ENCODE data around the gene IL12RB1.

The IL12RB1 gene

DNA sequence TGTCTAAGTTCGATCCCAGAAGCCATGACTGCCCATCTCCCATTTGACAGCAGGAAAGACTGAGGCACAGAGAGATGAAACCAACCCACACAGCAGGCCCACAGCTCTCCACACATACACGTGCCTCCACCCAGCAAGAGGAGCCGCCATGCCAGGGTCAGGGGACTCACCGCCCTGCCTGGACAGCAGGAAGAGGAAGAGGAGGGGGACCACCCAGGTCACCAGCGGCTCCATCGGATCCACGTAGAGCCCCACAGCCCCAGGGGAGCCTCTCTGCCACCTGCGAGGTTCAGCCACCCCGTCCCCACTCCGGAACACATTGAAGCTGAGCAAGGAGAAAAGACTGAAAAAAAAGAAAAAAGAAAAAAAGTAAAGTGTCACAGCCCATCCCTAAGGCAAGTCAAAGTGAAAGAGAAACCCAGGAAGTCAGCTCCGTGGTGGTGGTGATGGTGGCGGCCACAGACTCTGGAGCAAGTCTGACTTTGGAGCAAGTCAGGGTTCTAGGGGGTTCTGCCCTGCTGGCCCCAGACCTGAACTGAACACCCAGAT is at the start of gene IL12RB1:
TSS of gene IL12RB1 (minus strand) at position 345 of the 549 bp plus-strand sequence. CDS start at position 234, 111 bp downstream.
- no peak for DNase-seq (ENCODE audit: low read depth in 2 of 2)

DNA sequence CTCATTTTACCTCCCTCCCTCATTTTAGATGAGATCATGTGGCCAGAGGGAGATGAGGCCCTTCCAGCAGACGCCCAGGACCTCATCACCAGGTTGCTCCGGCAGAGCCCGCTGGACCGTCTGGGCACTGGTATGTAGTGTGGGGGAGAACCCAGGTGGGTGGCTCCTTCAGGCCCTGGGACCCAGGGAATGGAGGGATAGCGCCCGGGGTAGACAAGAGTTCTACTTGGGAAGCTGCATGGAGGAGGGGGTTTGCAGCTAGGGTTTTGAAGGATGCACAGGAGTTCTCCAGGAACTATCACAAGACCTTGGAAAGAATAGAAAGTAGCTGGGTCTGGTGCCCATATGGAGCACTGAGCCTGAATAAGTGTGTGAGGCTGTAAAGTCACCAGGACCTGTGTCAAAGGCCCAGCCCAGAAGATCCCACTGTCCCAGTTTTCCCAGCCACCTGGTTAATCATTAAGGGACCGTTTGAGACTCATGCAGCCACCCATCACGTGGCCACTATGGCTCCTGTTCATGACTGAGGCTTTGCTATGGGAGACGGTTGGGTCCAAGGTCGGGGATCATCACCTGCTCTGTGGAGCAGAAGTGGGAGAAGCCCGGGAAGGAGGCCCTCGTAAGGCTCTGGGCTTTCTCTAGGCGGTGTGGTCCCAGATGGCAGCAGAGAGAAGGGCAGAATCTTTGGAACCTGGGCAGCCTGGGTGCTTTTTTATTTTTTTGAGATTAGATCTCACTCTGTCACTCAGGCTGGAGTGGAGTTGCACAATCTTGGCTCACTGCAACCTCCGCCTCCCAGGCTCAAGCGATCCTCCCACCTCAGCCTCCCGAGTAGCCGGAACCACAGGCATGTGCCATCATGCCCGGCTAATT is 49.2 kb upstream of the IL12RB1 start:
- DNase-seq (ENCODE audit: low read depth in 2 of 2): no peak

DNA sequence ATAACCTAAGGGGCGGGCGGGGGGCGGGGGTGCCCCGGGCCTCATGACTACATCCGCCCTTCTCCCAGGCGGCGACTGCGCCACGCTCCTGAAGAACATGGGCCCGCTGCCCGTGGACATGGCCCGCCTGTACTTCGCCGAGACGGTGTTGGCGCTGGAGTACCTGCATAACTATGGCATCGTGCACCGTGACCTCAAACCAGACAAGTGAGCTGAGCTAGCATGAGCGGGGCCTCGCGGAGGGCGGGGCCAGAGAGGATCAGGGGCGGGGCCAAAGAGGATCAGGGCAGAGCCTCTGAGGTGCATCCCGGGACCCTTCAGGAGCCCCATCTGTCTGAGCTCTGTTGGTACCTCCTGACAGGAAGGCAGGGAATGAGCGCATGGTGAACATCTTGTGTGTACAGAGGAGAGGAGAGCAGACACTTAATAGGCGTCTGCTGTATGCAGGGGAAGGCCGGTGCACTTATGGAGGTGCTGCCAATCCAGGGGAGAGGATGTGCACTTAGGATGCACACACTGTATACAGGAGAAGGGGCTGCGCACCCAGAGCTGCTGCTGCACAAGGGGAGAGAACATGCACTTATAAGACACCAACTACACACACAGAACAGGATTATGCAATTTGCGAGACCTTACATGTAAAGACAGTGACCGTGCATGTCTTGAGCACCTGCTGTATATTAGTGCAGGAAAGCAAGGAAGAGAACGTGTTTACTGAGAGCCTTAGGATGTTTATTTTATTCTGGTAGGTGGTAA is 45.3 kb upstream of the IL12RB1 start:
- no peak for DNase-seq (ENCODE audit: low read depth in 2 of 2)

DNA sequence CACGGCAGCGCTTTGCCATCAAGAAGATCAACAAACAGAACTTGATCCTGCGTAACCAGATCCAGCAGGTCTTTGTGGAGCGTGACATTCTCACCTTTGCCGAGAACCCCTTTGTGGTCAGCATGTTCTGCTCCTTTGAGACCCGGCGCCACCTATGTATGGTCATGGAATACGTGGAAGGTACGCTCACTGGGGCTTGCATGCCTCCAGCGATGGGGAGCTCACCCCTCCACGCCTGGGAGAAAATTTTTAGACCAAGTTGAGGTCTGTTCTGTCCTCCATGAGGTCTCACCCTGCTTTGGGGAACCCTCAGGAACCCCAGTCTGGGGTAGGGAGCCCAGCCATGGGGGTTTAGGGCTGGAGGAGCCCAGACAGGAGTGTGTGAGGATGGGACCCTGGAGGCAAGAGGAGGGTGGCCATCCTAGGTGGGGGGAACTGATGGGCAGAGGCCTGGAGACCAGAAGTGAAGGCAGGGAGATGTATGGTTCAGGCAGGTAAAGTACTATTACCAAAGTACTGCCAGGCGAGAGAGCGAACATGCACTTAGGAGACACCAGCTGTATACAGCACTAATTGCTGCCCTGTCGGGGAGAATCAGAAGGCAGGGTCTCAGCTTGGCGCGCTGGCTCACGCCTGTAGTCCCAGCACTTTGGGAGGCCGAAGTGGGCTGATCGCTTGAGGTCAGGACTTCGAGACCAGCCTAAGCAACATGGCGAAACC is 43.9 kb upstream of the IL12RB1 start:
- no peak for DNase-seq (ENCODE audit: low read depth in 2 of 2)

DNA sequence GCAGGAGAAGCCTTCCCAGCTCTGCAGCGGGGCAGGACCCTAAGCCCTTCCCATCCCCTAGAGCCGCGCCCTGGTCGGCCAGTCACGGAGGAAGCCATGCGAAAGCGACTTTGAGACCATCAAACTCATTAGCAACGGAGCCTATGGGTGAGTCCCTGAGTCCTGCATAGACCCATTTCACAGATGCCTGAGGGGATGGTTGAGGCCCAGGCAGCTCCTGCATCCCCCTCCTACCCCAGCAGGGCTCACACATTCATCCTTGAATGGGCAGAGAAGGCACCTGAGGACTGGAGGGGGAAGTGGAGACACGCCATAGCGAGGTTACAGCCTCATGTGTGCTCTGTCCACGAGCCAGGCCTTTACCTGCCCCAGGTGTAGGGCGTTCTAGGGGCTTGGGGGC is 42.1 kb upstream of the IL12RB1 start:
- no peak for DNase-seq (ENCODE audit: low read depth in 2 of 2)

DNA sequence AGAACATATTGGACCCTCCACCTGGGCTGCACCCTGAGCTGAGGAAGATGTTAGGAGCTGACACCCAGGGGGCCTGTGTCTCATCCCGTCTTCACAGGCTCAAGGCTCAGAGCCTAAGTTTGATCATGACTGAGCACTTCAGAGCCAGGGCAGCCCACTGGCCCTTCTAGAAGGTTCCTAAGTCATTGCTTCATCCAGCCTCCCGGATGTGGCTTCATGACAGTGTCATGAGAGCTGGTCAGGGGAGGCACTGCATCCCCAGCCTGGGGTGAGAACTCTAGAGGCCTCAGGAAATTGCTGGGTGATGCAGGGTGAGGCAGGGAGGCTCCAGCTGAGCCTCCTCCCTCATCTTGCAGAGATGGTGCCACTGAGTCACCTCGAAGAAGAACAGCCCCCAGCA is 41.3 kb upstream of the IL12RB1 start:
- no peak for DNase-seq (ENCODE audit: low read depth in 2 of 2)

DNA sequence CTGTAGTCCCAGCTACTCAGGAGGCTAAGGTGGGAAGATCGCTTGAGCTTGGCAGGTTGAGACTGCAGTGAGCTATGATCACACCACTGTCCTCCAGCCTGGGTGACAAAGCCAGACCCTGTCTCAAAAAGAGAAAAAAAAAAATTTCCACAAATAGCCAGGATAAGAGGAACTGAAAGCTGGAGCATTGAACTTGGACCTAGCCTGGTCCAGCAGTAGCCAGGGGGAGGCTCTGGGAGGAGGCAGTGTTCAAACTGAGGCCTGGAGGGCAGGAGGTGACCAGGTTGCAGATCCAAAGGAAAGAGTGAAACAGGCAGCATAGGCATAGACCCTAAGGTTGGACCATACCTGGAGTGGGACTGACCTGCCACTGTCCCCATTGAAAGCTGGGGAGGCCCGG is 39.4 kb upstream of the IL12RB1 start:
- no peak for DNase-seq (ENCODE audit: low read depth in 2 of 2)

DNA sequence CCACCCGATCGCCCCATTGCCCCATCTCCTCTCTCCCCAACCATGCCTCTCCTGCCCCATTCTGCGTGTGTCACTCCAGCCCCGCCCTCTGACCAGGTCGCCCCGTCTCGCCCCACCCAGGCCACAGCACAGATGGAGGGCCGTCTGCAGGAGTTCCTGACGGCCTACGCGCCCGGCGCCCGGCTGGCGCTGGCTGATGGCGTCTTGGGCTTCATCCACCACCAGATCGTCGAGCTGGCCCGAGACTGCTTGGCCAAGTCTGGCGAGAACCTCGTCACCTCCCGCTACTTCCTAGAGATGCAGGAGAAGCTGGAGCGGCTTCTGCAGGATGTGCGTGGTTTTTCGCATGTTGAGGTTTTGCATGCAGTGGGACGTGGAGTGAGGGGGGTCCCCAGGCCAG is 37.1 kb upstream of the IL12RB1 start:
- no peak for DNase-seq (ENCODE audit: low read depth in 2 of 2)

DNA sequence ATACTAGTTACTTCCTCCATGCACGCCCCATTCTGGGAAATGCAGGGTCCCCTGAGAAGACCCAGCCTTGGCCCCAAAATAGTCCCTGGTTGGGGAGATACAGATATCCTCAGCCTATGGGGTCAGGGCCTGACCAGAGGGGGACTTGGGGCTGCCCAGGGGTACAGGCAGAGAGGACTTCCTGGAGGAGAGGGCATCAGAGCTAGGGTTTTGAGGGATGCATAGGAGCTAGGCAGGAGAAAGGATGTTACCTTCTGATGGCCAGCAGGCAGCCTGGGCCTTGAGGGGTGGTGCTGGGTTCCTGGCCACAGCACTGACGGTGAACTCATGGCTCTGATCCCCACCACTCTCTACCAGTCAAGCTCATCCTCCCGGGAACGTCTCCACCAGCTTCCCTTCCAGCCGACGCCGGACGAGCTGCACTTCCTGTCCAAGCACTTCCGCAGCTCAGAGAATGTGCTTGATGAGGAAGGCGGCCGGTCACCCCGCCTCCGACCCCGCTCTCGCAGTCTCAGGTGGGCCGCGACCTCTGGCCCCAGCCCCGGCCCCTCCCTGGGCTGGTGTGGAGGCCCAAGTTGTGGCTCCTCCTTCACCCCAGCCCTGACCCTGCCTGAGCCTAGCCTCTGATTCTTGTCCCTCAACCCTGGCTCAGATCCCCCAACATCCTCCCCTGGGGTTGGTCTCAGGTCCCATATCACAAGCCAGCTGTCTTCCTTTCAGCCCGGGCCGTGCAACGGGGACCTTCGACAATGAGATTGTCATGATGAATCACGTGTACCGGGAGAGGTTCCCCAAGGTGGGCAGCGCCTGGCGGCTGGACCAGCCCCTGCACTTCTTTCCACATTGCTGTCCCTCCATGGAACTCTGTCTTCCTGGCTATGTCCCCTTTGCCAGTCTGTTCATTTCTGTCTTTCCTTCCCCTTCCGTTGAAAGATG is 36.4 kb upstream of the IL12RB1 start:
- no peak for DNase-seq (ENCODE audit: low read depth in 2 of 2)

DNA sequence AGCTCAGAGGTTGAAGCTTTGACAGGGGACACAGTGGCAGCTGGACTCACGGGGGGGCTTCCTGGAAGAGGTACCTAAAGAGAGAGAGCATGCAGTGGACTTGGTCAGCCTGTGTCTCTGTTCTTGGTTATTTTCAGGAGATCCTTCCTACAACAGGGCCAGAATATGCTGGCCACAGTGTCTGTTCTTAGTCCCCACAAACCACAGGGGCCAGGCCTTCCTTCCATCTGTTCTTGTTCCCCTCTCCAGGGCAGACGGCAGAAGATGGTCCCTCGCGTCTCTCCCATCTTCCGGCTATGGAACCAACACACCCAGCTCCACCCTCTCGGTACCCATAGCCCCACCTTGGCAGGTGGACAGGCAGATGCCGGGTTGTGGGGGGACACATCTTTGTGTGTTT is 35.7 kb upstream of the IL12RB1 start:
- DNase-seq (ENCODE audit: low read depth in 2 of 2): no peak

DNA sequence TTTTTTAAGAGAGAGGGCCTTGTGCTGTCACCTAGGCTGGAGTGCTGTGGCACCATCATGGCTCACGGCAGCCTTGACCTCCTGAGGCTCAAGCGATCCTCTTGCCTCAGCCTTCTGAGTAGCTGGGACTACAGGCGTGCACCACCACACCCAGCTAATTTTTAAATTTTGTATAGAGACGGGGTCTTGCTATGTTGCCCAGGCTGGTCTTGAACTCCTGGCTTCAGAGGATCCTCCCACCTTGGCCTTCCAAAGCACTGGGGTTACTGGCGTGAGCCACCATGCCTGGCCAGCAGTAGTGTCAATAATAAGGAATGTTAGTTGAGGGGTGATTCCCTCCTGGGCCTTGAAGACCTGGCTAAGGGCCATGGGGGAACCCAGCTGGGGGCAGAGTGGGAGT is 34.4 kb upstream of the IL12RB1 start:
- DNase-seq (ENCODE audit: low read depth in 2 of 2): no peak

DNA sequence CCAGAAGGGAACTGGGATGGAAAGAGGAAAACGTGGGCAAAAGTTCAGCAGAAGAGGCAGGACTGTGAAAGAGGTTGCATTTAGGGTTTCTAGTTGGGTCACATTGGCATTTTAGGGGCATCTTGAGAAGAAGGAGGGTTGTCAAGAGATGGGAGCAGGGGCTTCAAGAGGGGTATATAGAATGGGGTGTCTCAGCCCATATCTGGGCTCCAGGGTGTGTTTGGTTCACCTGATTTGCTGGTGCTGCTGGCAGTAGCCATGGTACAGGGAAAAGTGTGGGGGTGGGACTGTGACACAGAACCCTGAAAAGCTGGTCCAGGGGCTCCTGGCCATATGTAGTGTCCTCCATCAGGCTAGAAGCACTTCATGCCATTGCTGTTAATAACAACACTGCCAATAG is 33.4 kb upstream of the IL12RB1 start:
- DNase-seq (ENCODE audit: low read depth in 2 of 2): no peak

DNA sequence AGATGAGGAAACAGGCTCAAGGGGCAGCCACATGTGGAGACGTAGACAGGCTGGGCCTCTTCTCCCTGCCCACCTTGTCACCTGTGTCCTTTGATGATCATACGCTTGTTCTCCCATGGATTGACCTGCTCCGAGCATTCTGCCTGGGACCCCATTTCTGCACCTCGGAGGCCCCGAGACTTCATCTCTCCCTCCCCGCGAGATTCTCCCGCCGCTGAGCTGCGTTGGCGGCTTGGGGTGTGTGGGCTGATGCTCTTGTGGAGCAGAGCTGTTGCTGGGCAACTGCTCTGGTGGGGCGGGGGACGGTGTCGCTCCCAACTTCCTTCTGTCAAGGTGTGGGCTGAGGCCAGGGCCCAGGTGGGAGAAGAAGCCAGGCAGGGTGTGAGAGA is 33.0 kb upstream of the IL12RB1 start:
- DNase-seq (ENCODE audit: low read depth in 2 of 2): no peak

DNA sequence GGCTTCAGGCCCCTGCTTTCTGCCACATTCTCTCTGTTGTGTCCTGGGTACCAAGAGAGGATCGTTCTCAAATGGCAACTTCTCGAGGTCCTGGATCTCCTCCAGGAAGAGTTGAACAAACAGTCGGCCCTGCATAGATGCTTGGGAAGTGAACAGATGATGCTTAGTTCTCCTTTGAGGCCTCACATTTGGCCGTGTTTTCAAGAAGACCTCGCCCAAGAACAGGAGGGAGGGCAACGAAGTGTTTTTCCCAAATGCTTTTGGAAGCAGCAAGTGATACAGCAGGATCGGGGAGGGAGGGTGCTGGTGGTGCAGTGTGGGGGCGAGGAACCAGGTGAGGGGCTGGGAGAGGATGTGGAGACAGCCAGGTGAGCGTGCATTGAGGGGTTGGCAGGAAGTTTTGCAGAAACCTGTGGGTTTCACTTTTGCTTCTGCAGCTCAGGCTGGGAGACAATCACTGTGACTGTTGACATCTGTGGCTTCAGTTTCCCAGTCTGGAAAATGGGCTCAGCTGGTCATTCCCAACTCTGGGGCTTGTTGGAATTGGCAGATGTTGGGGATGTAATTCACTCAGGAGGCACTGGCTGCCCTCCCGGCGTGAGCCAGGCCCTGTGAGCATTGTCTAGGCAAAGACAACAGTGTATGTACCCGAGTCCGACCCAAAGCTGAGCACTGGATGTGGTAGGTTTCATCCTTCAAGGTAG is 32.4 kb upstream of the IL12RB1 start:
- DNase-seq (ENCODE audit: low read depth in 2 of 2): no peak

DNA sequence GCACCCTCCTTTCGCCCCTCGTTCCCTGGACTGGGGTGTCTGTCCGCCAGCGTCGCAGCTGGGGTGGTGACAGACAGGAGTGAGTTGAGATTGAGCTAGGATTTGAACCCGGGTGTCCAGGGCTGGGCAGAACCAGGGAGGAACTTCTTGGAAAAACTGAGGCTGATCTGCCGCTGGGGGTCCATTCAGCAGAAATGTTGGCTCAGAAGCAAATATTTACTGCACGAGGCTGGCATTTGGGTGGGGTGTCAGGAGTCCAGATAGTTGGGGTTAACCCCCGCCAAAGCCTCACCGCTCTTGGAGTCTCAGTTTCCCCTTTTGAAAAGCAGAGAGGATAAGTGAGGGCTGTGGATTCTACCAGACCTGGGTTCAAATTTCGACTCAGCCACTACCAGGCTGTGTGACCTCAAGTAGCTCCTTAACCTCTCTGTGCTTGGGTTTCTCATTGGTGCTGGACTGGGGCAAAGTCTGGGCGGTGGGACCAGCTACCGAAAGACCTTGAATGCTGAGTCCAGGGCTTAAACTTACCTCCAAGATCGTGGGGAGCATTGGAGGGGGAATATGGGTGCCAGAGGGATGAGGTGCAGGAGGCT is 31.8 kb upstream of the IL12RB1 start:
- DNase-seq (ENCODE audit: low read depth in 2 of 2): no peak

DNA sequence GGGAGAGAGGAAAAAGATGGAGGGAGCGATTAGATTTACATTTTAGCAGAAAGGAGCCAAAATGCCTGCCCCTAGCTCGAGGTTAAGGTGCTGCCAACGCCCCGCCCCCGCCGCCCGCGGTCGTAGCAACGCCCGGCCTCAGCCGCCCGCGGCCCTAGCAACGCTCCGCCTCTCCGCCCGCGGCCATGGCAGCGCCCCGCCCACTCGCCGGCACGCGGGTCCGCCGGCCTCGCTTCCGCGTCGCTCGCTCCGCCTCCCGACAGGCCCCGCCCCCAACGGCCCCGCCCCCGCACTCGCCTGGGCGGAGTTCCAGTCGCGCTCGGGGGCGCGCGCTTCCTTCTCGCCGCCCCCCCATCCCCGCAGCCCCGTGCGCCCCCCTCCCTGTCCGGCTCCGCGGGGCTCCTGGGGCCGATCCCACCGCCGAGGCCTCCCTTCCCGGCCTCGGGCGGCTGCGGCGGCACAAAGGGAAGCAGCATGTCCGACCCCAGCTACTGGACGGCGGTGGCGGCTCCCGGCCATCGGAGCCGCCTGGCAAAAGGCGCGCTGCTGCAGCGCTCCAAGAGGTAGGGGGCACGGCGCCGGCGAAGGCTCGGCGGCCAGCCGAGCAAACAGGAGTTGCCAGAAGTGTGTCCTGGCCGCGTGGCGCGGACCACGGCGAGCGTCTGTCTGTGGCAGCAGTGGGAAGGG is 31.1 kb upstream of the IL12RB1 start:
- DNase-seq (ENCODE audit: low read depth in 2 of 2): peak; percentile 92 to 95

DNA sequence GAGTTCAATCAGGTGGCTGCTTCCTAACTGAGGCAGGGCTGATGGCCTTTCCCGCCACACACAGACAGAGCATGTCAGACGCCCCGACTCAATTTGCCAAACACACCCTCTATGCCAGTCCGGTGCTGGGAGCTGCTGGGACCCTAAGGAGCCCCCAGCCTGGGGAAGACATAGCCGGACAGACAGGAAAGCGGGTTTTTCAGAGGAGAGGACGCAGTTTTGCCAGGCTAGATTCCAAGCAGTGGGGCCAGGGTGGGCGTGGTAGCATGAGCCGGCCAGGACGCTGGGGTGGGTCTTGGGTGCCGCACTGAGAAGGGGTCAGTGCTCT is 30.6 kb upstream of the IL12RB1 start:
- DNase-seq (ENCODE audit: low read depth in 2 of 2): no peak

DNA sequence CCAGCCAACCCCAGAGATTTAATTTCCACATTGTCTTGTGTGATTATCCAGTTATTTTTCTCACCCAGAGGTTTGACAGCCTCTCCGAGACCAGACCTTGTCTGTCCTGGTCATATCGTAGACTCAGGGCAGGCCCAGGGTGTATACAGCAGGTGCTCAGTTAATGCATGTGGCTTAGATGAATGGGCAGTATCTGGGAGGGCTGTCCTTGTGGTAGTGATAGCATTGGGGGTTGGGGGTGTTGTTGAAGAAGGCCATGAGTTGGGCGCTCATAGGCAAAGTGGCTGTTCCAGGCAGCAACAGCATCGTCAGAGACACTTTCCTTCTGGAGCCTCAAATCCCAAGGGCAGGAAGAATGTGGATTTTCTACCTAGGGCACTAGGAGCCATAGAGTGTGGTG is 27.7 kb upstream of the IL12RB1 start:
- DNase-seq (ENCODE audit: low read depth in 2 of 2): no peak

DNA sequence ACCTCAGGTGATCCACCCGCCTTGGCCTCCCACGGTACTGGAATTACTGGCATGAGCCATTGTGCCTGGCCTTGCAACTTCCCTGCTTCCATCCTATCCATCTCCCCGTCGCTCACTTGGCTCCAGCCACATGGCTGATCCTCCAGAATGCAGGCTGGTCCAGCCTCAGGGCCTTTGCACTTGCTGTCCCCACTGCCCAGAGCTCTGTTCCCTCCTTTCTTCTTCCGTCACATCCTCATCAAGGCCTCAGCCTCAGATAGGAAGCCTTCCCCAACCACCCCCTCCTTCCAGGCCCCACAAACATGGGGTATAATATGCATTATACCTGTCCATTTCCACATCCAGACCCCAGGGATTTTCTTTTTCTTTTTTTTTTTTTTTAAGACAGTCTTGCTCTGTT is 27.1 kb upstream of the IL12RB1 start:
- no peak for DNase-seq (ENCODE audit: low read depth in 2 of 2)

All from stimulated activated CD4-positive, alpha-beta T cell treated with anti-CD3 and anti-CD28 coated beads, Interleukin-1b, Interleukin-23, amount 100 ng/mL, for 1 hour (primary cell).